Mammary microvascular endothelial cell (primary cell): ENCODE data around the gene CLINT1. TPM values are rescaled to one million over a fixed set of nuclear protein-coding genes. Genes with fewer than 3 reads are reported as not detected.

Experiments
- total RNA-seq: library from RNA; depleted of rRNA; stranded (reverse); fragments of >200 nt; gene quantifications from 2 replicates; pipeline ENCODE4 v1.2.3, GENCODE V29; 2015

Gene CLINT1
- 57.7 TPM in 2 replicates for total RNA-seq

GRCh38 chr5:157858527-157859226 lies at the start of gene CLINT1:
Gene CLINT1, minus strand, starts transcription at chr5:157859145. Its CDS starts 175 bp downstream, at chr5:157858970.

DNA sequence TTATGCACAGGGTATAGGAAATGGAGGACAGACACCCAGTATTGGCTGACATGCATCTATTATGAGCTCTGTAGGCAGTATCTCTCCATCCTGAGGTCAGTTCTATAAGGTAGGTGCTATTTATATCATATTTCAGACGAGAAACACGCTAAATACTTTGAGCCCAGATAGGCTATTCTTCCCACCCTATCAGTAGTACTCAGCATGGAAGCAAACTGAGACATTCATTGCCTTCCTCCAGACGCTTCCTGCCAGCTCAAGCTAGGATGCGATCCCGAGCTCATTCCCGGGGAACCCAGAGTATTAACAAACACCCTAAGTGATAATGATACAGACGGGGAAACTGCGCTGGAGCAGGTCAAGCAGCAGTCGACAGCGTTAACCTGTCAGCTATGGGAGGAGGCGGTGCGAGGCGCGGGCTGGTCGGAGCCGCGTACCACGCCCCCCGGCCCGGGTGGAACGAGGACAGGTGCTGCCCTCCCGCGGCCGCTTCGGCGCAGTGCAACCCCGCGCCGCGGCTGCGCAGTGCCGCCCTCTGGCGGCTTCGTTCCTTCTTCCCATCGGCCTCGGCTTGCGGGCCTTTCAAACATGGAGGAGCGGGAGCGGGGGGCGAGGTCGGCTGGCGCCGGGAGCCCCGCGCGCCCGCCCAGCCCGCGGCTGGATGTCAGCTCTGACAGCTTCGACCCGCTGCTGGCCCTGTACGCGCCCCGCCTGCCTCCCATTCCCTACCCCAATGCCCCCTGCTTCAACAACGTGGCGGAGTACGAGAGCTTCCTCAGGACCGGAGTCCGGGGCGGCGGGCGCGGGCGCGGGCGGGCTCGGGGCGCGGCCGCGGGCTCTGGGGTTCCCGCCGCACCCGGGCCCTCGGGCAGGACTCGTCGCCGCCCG lies 115.5 kb downstream of the CLINT1 start, which contains the start of gene LSM11:
Gene LSM11, plus strand, starts transcription at position 550 of the 888 bp plus-strand sequence. Its CDS starts 39 bp downstream, at position 589.

Other genes with a start within 250 kb of the CLINT1 start
- 0.05 TPM in 1 of 2 replicates, not detected in the other for gene SOX30, start 206.7 kb downstream of the CLINT1 start, total RNA-seq
- gene C5orf52, start 187.6 kb downstream of the CLINT1 start, total RNA-seq, result not detected in 2 replicates
- 7.9 and 8.7 TPM in 2 replicates for gene THG1L, start 127.7 kb downstream of the CLINT1 start, total RNA-seq
- 4.4 and 4.6 TPM in 2 replicates for gene LSM11, start 115.4 kb downstream of the CLINT1 start, total RNA-seq